Body of pancreas (tissue), 4 donors: Measurements from ENCODE around the gene RPL41.

ENCODE experiments used
- CTCF ChIP-seq, 7 experiments: fragments of 450-650 bp in 4 of 7; fragments of 200-600 bp in 3 of 7; sonication (generic) in 3 of 7; IDR thresholded peaks; one replicate each; pipeline ENCODE4 v1.5.1; 2016 to 2019; ENCODE audit warnings: antibody characterized with exemption in 7 of 7
- POLR2A ChIP-seq, 3 donors: fragments of 450-650 bp; IDR thresholded peaks; one replicate each; pipeline ENCODE4 v1.6.1; 2016; ENCODE audit warnings: antibody characterized with exemption in 3 of 3, mild to moderate bottlenecking in 2 of 3

- no peak for TF ChIP-seq POLR2A (IDR thresholded peaks at IDR 0.05)
- TF ChIP-seq CTCF (IDR thresholded peaks at IDR 0.05), result no peak
Measured at GRCh38 chr12:56098592-56098991, 17.8 kb upstream of the RPL41 start.
